ENCODE results near the gene MEI4.

- no peak for TF ChIP-seq POLR2A (IDR thresholded peaks at IDR 0.05)
- TF ChIP-seq CTCF (IDR thresholded peaks at IDR 0.05), result no peak
- TF ChIP-seq POLR2AphosphoS5 (IDR thresholded peaks at IDR 0.05), result no peak
Observed at GRCh38 chr6:77774457-77774856, 121.6 kb downstream of the MEI4 start.
